Endothelial cell of umbilical vein (primary cell): ENCODE measurements around the gene SFSWAP. TPM values are rescaled to one million over a fixed set of nuclear protein-coding genes. Genes with fewer than 3 reads are reported as not detected.
"Not testable (repeated sequence)": the region's sequence is repeated elsewhere in the genome, so short reads cannot be mapped to it uniquely, and the experiment has no call there.

Experiments
- BruUV-seq: library from RNA; stranded (reverse); fragments of 400-500 nt; replicated peaks from 2 replicates; lab custom pipeline; 2021; lab: Mats Ljungman, UMichigan
- CTCF ChIA-PET: fragments of 300-600, 350-600 bp; sonication (Branson Sonifier 250); formaldehyde crosslinking; loops from one replicate; lab custom pipeline; 2021; ENCODE audit warnings: antibody characterized with exemption, inconsistent platforms; lab: Charles Lee
- POLR2A ChIA-PET: fragments of 300-600, 350-600 bp; sonication (Branson Sonifier 250); formaldehyde crosslinking; loops from one replicate; lab custom pipeline; 2021; ENCODE audit warnings: antibody characterized with exemption, inconsistent platforms; lab: Charles Lee
- DNase-seq: peaks from one replicate; pipeline ENCODE4 v3.0.0-alpha.2; 2011; ENCODE audit warnings: low read depth, low spot score
- FAIRE-seq: peaks from 2 replicates; lab custom pipeline; 2011; peaks lifted over from hg19 to GRCh38; lab: Jason Lieb, UNC
- H2AFZ ChIP-seq: 2 replicates; pipeline ENCODE4 v1.6.0; 2012; ENCODE audit warnings: low read depth, low read length, control low read depth, inconsistent platforms
- H3K27ac ChIP-seq: 2 replicates; pipeline ENCODE4 v1.5.1; 2011; ENCODE audit warnings: low read depth, mild to moderate bottlenecking, control low read depth, low read length, moderate library complexity; ENCODE audit not compliant: insufficient read depth
- H3K27me3 ChIP-seq, 2 experiments: 2 replicates each; pipeline versions ENCODE4 v1.6.0 to v1.6.1; 2011; ENCODE audit warnings: low read length in 2 of 2, mixed read lengths in 1 of 2; ENCODE audit not compliant: control insufficient read depth in 2 of 2, insufficient read depth in 2 of 2
- H3K36me3 ChIP-seq, 2 experiments: 2 replicates in 1 of 2; 3 replicates in 1 of 2; pipeline ENCODE4 v1.5.1; 2011; ENCODE audit warnings: low read length in 2 of 2, mild to moderate bottlenecking in 1 of 2, moderate library complexity in 1 of 2; ENCODE audit not compliant: control insufficient read depth in 2 of 2, insufficient read depth in 2 of 2; ENCODE audit errors: extremely low read depth in 1 of 2
- H3K4me1 ChIP-seq: 3 replicates; pipeline ENCODE4 v1.5.1; 2011; ENCODE audit warnings: mild to moderate bottlenecking, low read length; ENCODE audit not compliant: control insufficient read depth, insufficient read depth; ENCODE audit errors: extremely low read depth
- H3K4me2 ChIP-seq: 2 replicates; pipeline ENCODE4 v1.6.1; 2011; ENCODE audit warnings: low read length, control low read depth, mixed read lengths; ENCODE audit not compliant: insufficient read depth
- H3K4me3 ChIP-seq, 3 experiments: fragments of 200-600 bp in 1 of 3; sonication (generic), shearing (Covaris generic) in 1 of 3; replicated peaks in 1 of 3; 2 replicates each; pipeline ENCODE4 v1.5.1; 2011 to 2016; ENCODE audit warnings: control low read depth in 3 of 3, low read length in 3 of 3, mild to moderate bottlenecking in 2 of 3, inconsistent platforms in 1 of 3, low read depth in 1 of 3, moderate library complexity in 1 of 3; ENCODE audit not compliant: insufficient read depth in 1 of 3
- H3K79me2 ChIP-seq: 2 replicates; pipeline ENCODE4 v1.6.0; 2012; ENCODE audit warnings: low read length, inconsistent platforms; ENCODE audit not compliant: control insufficient read depth, insufficient read depth
- H3K9ac ChIP-seq: replicated peaks from 2 replicates; pipeline ENCODE3; 2011; ENCODE audit warnings: low read length, control low read depth; ENCODE audit not compliant: insufficient read depth; ENCODE audit errors: extremely low read depth
- H3K9me1 ChIP-seq: replicated peaks from 3 replicates; pipeline ENCODE4 v1.6.0; 2011; ENCODE audit warnings: mild to moderate bottlenecking, low read length; ENCODE audit not compliant: control insufficient read depth, insufficient read depth; ENCODE audit errors: extremely low read depth
- H3K9me3 ChIP-seq: replicated peaks from 2 replicates; pipeline ENCODE4 v1.5.1; 2012; ENCODE audit warnings: low read length, inconsistent platforms; ENCODE audit not compliant: control insufficient read depth, insufficient read depth
- H4K20me1 ChIP-seq: replicated peaks from 2 replicates; pipeline ENCODE3; 2011; ENCODE audit warnings: mild to moderate bottlenecking, low read length; ENCODE audit not compliant: control insufficient read depth, insufficient read depth; ENCODE audit errors: extremely low read depth
- CTCF ChIP-seq, 2 donors: IDR thresholded peaks; 1 replicate in 1 of 2; 2 replicates in 1 of 2; pipeline ENCODE4 v1.5.1; 2011; ENCODE audit warnings: low read length in 2 of 2, mild to moderate bottlenecking in 2 of 2, moderate library complexity in 2 of 2, control low read depth in 1 of 2, inconsistent platforms in 1 of 2, low read depth in 1 of 2; ENCODE audit not compliant: insufficient read depth in 1 of 2; ENCODE audit errors: extremely low read depth in 1 of 2
- EZH2 ChIP-seq: IDR thresholded peaks from 2 replicates; pipeline ENCODE4 v1.6.1; 2012; ENCODE audit warnings: borderline replicate concordance, low read depth, mild to moderate bottlenecking, moderate library complexity, low read length, inconsistent platforms; ENCODE audit not compliant: severe bottlenecking
- FOS ChIP-seq: IDR thresholded peaks from 2 replicates; pipeline ENCODE4 v1.6.1; 2011; ENCODE audit warnings: mild to moderate bottlenecking, low read length, moderate library complexity, borderline replicate concordance; ENCODE audit not compliant: insufficient read depth
- GATA2 ChIP-seq: IDR thresholded peaks from 2 replicates; pipeline ENCODE4 v1.7.0; 2011; ENCODE audit warnings: low read depth, mild to moderate bottlenecking, moderate library complexity, mixed read lengths, low read length; ENCODE audit not compliant: insufficient read length, insufficient read depth
- JUN ChIP-seq: IDR thresholded peaks from 2 replicates; pipeline ENCODE4 v1.6.1; 2011; ENCODE audit warnings: borderline replicate concordance, low read depth; ENCODE audit not compliant: insufficient read length, insufficient read depth
- MAX ChIP-seq: IDR thresholded peaks from 2 replicates; pipeline ENCODE4 v1.6.1; 2011; ENCODE audit not compliant: insufficient read depth, insufficient read length
- MYC ChIP-seq: IDR thresholded peaks from one replicate; pipeline ENCODE4 v1.6.1; 2011; ENCODE audit warnings: mild to moderate bottlenecking, low read depth, low read length
- POLR2A ChIP-seq: IDR thresholded peaks from 2 replicates; pipeline ENCODE4 v1.6.1; 2012; ENCODE audit warnings: low read depth, mild to moderate bottlenecking, control low read depth, low read length
- POLR2AphosphoS5 ChIP-seq: IDR thresholded peaks from 2 replicates; pipeline ENCODE4 v1.6.1; 2012; ENCODE audit warnings: low read depth, mild to moderate bottlenecking, control low read depth, low read length, moderate library complexity; ENCODE audit not compliant: insufficient read depth
- dilution Hi-C: fragments of 300-500 bp; cut with MboI; formaldehyde crosslinking; loops from one replicate; pipeline ENCODE4 v1.15.0; 2019; ENCODE audit warnings: low sequenced_read_pairs; ENCODE audit not compliant: extremely low pct_ligation_motif_present
- intact Hi-C: fragments of 100-400 bp; cut with micrococcal nuclease; formaldehyde crosslinking; loops from one replicate; pipeline ENCODE4 v1.10.0; 2022
- polyA plus RNA-seq, 4 experiments: library from polyadenylated mRNA; depleted of rRNA in 3 of 4; stranded (reverse) in 3 of 4; unstranded in 1 of 4; fragments of >200 nt; gene quantifications; 2 replicates each; pipeline versions ENCODE4 v1.2.1 to v1.2.3, GENCODE V29; 2011 to 2012; ENCODE audit warnings: missing spikeins in 1 of 4
- total RNA-seq: library from RNA; stranded (reverse); gene quantifications from 2 replicates; pipeline ENCODE4 v1.2.3, GENCODE V29; 2021

The SFSWAP gene
- total and polyA plus RNA-seq, 2 donors (not counting 3 experiments of a cell fraction or from before 2014, with no cell fraction given), result 38.1 to 53.3 TPM

- POLR2A ChIA-PET, result no interaction called here
- intact Hi-C loops, result no loop called here
- dilution Hi-C loops, result no loop called here
Observed at GRCh38 chr12:131776237-131776889, 65.5 kb downstream of the SFSWAP start.

GRCh38 chr12:131777269-131777668 lies 66.4 kb downstream of the SFSWAP start:
- intact Hi-C loops, dilution Hi-C loops, H3K27ac ChIP-seq, H3K9me3 ChIP-seq, H4K20me1 ChIP-seq, CTCF ChIA-PET, H3K79me2 ChIP-seq, H3K9ac ChIP-seq, H3K9me1 ChIP-seq, H3K27me3 ChIP-seq, H3K4me3 ChIP-seq, BruUV-seq, H3K4me1 ChIP-seq, H2AFZ ChIP-seq, DNase-seq, H3K4me2 ChIP-seq, POLR2A ChIA-PET, H3K36me3 ChIP-seq, FAIRE-seq: not testable (repeated sequence)

More at GRCh38 chr12:131776237-131776889, 65.5 kb downstream of the SFSWAP start:
- peaks cover 2 to 10% of the 10 kb centered on the region in 2 experiments for H3K36me3 ChIP-seq
- H3K9me3 ChIP-seq, result no peaks in the 10 kb centered on the region
- no TSS peak for BruUV-seq
- FAIRE-seq (no peak), DNase-seq (no peak)
- H3K4me1 ChIP-seq, result no peaks in the 10 kb centered on the region
- no peak overlapping the region for H3K4me3 ChIP-seq
- TF ChIP-seq MAX (no peak), FOS (no peak), JUN (no peak), POLR2A (no peak), EZH2 (no peak), GATA2 (no peak), POLR2AphosphoS5 (no peak), MYC (no peak), CTCF (IDR thresholded peaks at IDR 0.05; ENCODE audit: extremely low read depth in 1 of 2, insufficient read depth in 1 of 2, low read depth in 1 of 2, low read length in 2 of 2) (no peak)
- CTCF ChIA-PET, result interaction anchor here (0.6 kb wide), 1 partner anchor 12 kb away, joined by 3 read pairs; no protein-coding TSS in a partner anchor
- H3K9me1 ChIP-seq, result no peaks in the 10 kb centered on the region
- no peak overlapping the region for H2AFZ ChIP-seq
- no peak overlapping the region for H3K9ac ChIP-seq
- no peak overlapping the region for H3K4me2 ChIP-seq
- H3K27ac ChIP-seq, result no peak overlapping the region
- H4K20me1 ChIP-seq, result no peaks in the 10 kb centered on the region
- H3K27me3 ChIP-seq, result no peaks in the 10 kb centered on the region
- H3K79me2 ChIP-seq, result no peaks in the 10 kb centered on the region
